GM12878 (cell line): ENCODE measurements around the gene SLC23A2. TPM values are rescaled to one million over a fixed set of nuclear protein-coding genes. Genes with fewer than 3 reads are reported as not detected.

Experiments used
- ATAC-seq: fragments of 200-7000 bp; cut with Tn5 transposase; 3 replicates; pipeline ENCODE4 v1.9.1; 2020; ENCODE audit warnings: mild to moderate bottlenecking, moderate library complexity
- BruUV-seq: library from RNA; stranded (reverse); fragments of 400-500 nt; replicated peaks from 2 replicates; lab custom pipeline; 2021; lab: Mats Ljungman, UMichigan
- CTCF ChIA-PET: fragments of 300-600 bp; sonication (Branson Sonifier 250); formaldehyde crosslinking; extraction: SDS; loops from one replicate; lab custom pipeline; 2021; ENCODE audit warnings: inconsistent platforms; lab: Yijun Ruan, JAX
- POLR2A ChIA-PET: fragments of 350-600 bp; formaldehyde crosslinking; extraction: SDS; loops from one replicate; lab custom pipeline; 2021; ENCODE audit warnings: inconsistent platforms; lab: Charles Lee
- RAD21 ChIA-PET: fragments of 300-600 bp; sonication (Branson Sonifier 250); formaldehyde crosslinking; loops from one replicate; lab custom pipeline; 2023; ENCODE audit warnings: antibody characterized with exemption; ENCODE audit not compliant: unreplicated experiment; lab: Charles Lee
- SMC1A ChIA-PET: fragments of 300-600 bp; sonication (Branson Sonifier 250); formaldehyde crosslinking; loops from one replicate; lab custom pipeline; 2023; ENCODE audit not compliant: unreplicated experiment, uncharacterized antibody; lab: Charles Lee
- DNase-seq: peaks from one replicate; pipeline ENCODE4 v3.0.0-alpha.2; 2011; ENCODE audit warnings: low read depth, low spot score
- FAIRE-seq: peaks from 3 replicates; lab custom pipeline; 2011; peaks lifted over from hg19 to GRCh38; lab: Jason Lieb, UNC
- H2AFZ ChIP-seq: 2 replicates; pipeline ENCODE4 v1.6.0; 2011; ENCODE audit warnings: low read depth, low read length, control low read depth; ENCODE audit not compliant: control insufficient read depth
- H3K27ac ChIP-seq: 2 replicates; pipeline ENCODE4 v1.5.1; 2011; ENCODE audit warnings: control low read depth; ENCODE audit not compliant: control insufficient read depth, insufficient read depth
- H3K27me3 ChIP-seq, 2 experiments: replicated peaks in 1 of 2; 2 replicates each; pipeline versions ENCODE4 v1.6.0 to v1.6.1; 2011; ENCODE audit warnings: low read length in 1 of 2; ENCODE audit not compliant: control insufficient read depth in 2 of 2, insufficient read depth in 2 of 2
- H3K36me3 ChIP-seq, 2 experiments: 2 replicates each; pipeline ENCODE4 v1.5.1; 2011; ENCODE audit warnings: low read length in 1 of 2; ENCODE audit not compliant: control insufficient read depth in 2 of 2, insufficient read depth in 2 of 2
- H3K4me1 ChIP-seq: 2 replicates; pipeline ENCODE4 v1.6.1; 2011; ENCODE audit warnings: mild to moderate bottlenecking, low read length, moderate library complexity, mixed read lengths; ENCODE audit not compliant: control insufficient read depth, insufficient read depth
- H3K4me2 ChIP-seq: 2 replicates; pipeline ENCODE4 v1.6.0; 2011; ENCODE audit warnings: control low read depth; ENCODE audit not compliant: control insufficient read depth, insufficient read depth
- H3K4me3 ChIP-seq: fragments of 200-600 bp; sonication (generic); 2 replicates; pipeline ENCODE4 v1.5.1; 2016
- H3K79me2 ChIP-seq: 2 replicates; pipeline ENCODE4 v1.6.0; 2011; ENCODE audit warnings: low read length; ENCODE audit not compliant: control insufficient read depth, insufficient read depth
- H3K9ac ChIP-seq: 2 replicates; pipeline ENCODE4 v1.8.0; 2011; ENCODE audit warnings: low read length, control low read depth, mixed read lengths; ENCODE audit not compliant: control insufficient read depth, insufficient read depth
- H3K9me3 ChIP-seq: replicated peaks from 3 replicates; pipeline ENCODE4 v1.5.1; 2011; ENCODE audit warnings: mild to moderate bottlenecking, low read length; ENCODE audit not compliant: control insufficient read depth, insufficient read depth
- H4K20me1 ChIP-seq: 2 replicates; pipeline ENCODE4 v1.6.0; 2011; ENCODE audit not compliant: control insufficient read depth, insufficient read depth
- EZH2 ChIP-seq: IDR thresholded peaks from 2 replicates; pipeline ENCODE4 v1.6.1; 2012; ENCODE audit warnings: low read depth, mild to moderate bottlenecking, control low read depth, inconsistent platforms, low read length, borderline replicate concordance; ENCODE audit not compliant: control insufficient read depth
- FOS ChIP-seq: IDR thresholded peaks from 3 replicates; pipeline ENCODE4 v1.6.1; 2011; ENCODE audit warnings: borderline replicate concordance; ENCODE audit not compliant: insufficient read length; ENCODE audit errors: extremely low read depth
- GATAD2B ChIP-seq: fragments of 450-650 bp; conservative IDR thresholded peaks from 2 replicates; pipeline ENCODE4 v1.6.1; 2017; ENCODE audit warnings: low read depth, mild to moderate bottlenecking, moderate library complexity
- HDGF ChIP-seq: fragments of 450-650 bp; IDR thresholded peaks from 2 replicates; pipeline ENCODE4 v1.6.1; 2016; ENCODE audit warnings: antibody characterized with exemption
- IKZF2 ChIP-seq, 2 experiments: fragments of 450-650 bp; IDR thresholded peaks; 2 replicates each; pipeline ENCODE4 v1.6.1; 2017; ENCODE audit warnings: mild to moderate bottlenecking in 2 of 2, moderate library complexity in 2 of 2
- JUNB ChIP-seq: IDR thresholded peaks from 2 replicates; pipeline ENCODE4 v1.6.1; 2016; ENCODE audit warnings: antibody characterized with exemption, mild to moderate bottlenecking
- MEF2A ChIP-seq: IDR thresholded peaks from 2 replicates; pipeline ENCODE4 v1.6.1; 2011; ENCODE audit warnings: low read depth, mild to moderate bottlenecking, low read length, moderate library complexity; ENCODE audit not compliant: insufficient read depth
- MTA2 ChIP-seq: fragments of 450-650 bp; IDR thresholded peaks from 2 replicates; pipeline ENCODE4 v1.6.1; 2016; ENCODE audit warnings: low read depth, mild to moderate bottlenecking, moderate library complexity
- MYB ChIP-seq: fragments of 150-350 bp; IDR thresholded peaks from 2 replicates; pipeline ENCODE4 v1.6.1; 2014; ENCODE audit warnings: mild to moderate bottlenecking, low read depth, low read length, borderline replicate concordance
- PAX8 ChIP-seq: fragments of 450-650 bp; IDR thresholded peaks from 2 replicates; pipeline ENCODE4 v1.6.1; 2017; ENCODE audit warnings: mild to moderate bottlenecking, moderate library complexity
- RAD51 ChIP-seq: fragments of 450-650 bp; IDR thresholded peaks from 2 replicates; pipeline ENCODE4 v1.6.1; 2016; ENCODE audit warnings: moderate library complexity, mild to moderate bottlenecking, inconsistent platforms
- RCOR1 ChIP-seq: conservative IDR thresholded peaks from 2 replicates; pipeline ENCODE4 v1.6.1; 2012; ENCODE audit warnings: low read depth, low read length, improper control_type of control experiment
- RUNX3 ChIP-seq: IDR thresholded peaks from 2 replicates; pipeline ENCODE4 v1.6.1; 2012; ENCODE audit warnings: low read length, inconsistent platforms
- SMARCA5 ChIP-seq: fragments of 450-650 bp; IDR thresholded peaks from 2 replicates; pipeline ENCODE4 v1.6.1; 2017; ENCODE audit warnings: mild to moderate bottlenecking
- SPI1 ChIP-seq: IDR thresholded peaks from 2 replicates; pipeline ENCODE4 v1.6.1; 2011; ENCODE audit warnings: low read depth, mild to moderate bottlenecking, low read length, moderate library complexity, borderline replicate concordance; ENCODE audit not compliant: insufficient read depth
- ZNF384 ChIP-seq: IDR thresholded peaks from 2 replicates; pipeline ENCODE4 v1.6.1; 2012; ENCODE audit warnings: low read depth, mild to moderate bottlenecking, low read length, improper control_type of control experiment, borderline replicate concordance
- WGBS: methylation state at CpG from one replicate; pipeline ENCODE4 v1.1.6; 2016; ENCODE audit warnings: low lambda C conversion rate; ENCODE audit not compliant: insufficient replicate concordance, insufficient coverage; ENCODE audit errors: missing lambda C conversion rate; 5-methylcytosine and 5-hydroxymethylcytosine counted together
- in situ Hi-C: fragments of 300-500 bp; cut with MboI; formaldehyde crosslinking; loops from 9 replicates; pipeline ENCODE4 v1.14.3; 2018; ENCODE audit warnings: mixed read lengths
- intact Hi-C: fragments of 100-400 bp; cut with micrococcal nuclease; formaldehyde crosslinking; loops from one replicate; pipeline ENCODE4 v1.14.2; 2022; ENCODE audit not compliant: unreplicated experiment
- polyA plus RNA-seq, 11 experiments: library from polyadenylated mRNA; depleted of rRNA in 4 of 11; unstranded in 6 of 11; stranded (reverse) in 5 of 11; fragments of >200 nt; fragmentation: Nextera tagmentation in 4 of 11; fragmentation: Illumina TruSeq in 1 of 11; extraction: Ambion mirVana in 4 of 11; extraction: Trizol in 1 of 11; gene quantifications; 1 replicate in 1 of 11; 2 replicates in 10 of 11; pipeline versions ENCODE4 v1.2.1 to v1.2.3, GENCODE V29; 2011 to 2016; ENCODE audit warnings: inconsistent platforms in 2 of 11, missing spikeins in 2 of 11, low read depth in 1 of 11
- total RNA-seq, 4 experiments: library from RNA; depleted of rRNA in 3 of 4; stranded (reverse); fragments of >200 nt in 3 of 4; fragmentation: Illumina TruSeq in 1 of 4; extraction: Trizol in 1 of 4; gene quantifications; 2 replicates each; pipeline versions ENCODE4 v1.2.1 to v1.2.3, GENCODE V29; 2013 to 2021
- TF ChIP-seq, protein P1 (sequence below): IDR thresholded peaks from 2 replicates; pipeline ENCODE4 v1.6.1; 2011; ENCODE audit warnings: borderline replicate concordance, low read depth, mild to moderate bottlenecking, moderate library complexity, mixed read lengths, low read length; ENCODE audit not compliant: insufficient read depth; ENCODE audit errors: extremely low read length
- TF ChIP-seq, protein P2 (sequence below): fragments of 450-650 bp; IDR thresholded peaks from 2 replicates; pipeline ENCODE4 v1.6.1; 2017; ENCODE audit warnings: mild to moderate bottlenecking, moderate library complexity

Gene SLC23A2
- total and polyA plus RNA-seq, 10 of the 15 experiments (the other 5 are each of a cell fraction or from before 2014, with no cell fraction given): 4.4 to 56.1 (median 35.5) TPM

DNA sequence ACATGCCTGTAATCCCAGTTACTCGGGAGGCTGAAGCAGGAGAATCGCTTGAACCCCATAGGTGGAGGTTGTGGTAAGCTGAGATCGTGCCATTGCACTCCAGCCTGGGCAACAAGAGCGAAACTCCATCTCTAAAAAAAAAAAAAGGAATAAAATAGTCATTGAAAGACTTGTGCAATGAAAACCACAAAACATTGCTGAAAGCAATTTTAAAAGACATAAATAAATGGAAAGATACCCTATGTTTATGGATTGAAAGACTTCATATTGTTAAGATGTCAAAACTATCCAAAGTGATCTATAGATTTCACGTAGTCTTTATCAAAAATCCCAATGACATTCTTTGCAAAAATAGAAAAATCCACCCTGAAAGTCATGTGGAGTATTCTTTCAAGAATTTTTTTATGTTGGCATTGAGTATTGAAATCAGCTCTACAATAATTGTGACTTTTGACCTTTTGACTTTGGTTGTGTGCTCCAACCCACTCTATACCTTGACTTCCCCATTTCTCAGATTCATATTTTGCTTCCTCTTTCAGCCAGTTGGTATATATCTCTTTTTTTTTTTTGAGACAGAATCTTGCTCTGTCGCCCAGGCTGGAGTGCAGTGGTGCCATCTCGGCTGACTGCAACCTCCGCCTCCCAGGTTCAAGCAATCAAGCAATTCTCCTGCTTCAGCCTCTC, 45.5 kb upstream of the SLC23A2 start:
- no peak overlapping the region for H3K9ac ChIP-seq
- no peaks in the 10 kb centered on the region; a peak in 1 of 4 replicates for H3K27me3 ChIP-seq
- DNase-seq: no peak
- ChIA-PET POLR2A (interaction anchor here (0.6 to 1.9 kb wide), 8 partner anchors 9 to 961 kb away, joined by 3 to 7 read pairs (median 4); no protein-coding TSS in a partner anchor), SMC1A (interaction anchor here (0.6 to 5.4 kb wide), 8 partner anchors 8 to 269 kb away, joined by 3 to 20 read pairs (median 4); no protein-coding TSS in a partner anchor), CTCF (interaction anchor here (0.7 to 3.7 kb wide), 5 partner anchors 9 to 269 kb away, joined by 3 to 32 read pairs (median 3); no protein-coding TSS in a partner anchor), RAD21 (interaction anchor here (0.6 to 2.6 kb wide), 9 partner anchors 8 to 176 kb away, joined by 3 to 14 read pairs (median 3); partner anchors contain the start of gene CDS2)
- no peaks in the 10 kb centered on the region for H3K79me2 ChIP-seq
- no peak overlapping the region for H3K4me2 ChIP-seq
- H3K36me3 ChIP-seq: no peaks in the 10 kb centered on the region
- no peak overlapping the region for H3K27ac ChIP-seq
- FAIRE-seq: no peak
- no peak overlapping the region for H2AFZ ChIP-seq
- intact Hi-C loops (no loop called here), in situ Hi-C loops (no loop called here)
- peak; percentile 89 for ATAC-seq
- H3K9me3 ChIP-seq: no peaks in the 10 kb centered on the region
- 42% methylated on average over 8 of the region's 8 CpGs for WGBS
- no peaks in the 10 kb centered on the region for H4K20me1 ChIP-seq
- no peak overlapping the region for H3K4me3 ChIP-seq
- H3K4me1 ChIP-seq: no peaks in the 10 kb centered on the region
- BruUV-seq: no TSS peak
- TF ChIP-seq, protein P1, sequence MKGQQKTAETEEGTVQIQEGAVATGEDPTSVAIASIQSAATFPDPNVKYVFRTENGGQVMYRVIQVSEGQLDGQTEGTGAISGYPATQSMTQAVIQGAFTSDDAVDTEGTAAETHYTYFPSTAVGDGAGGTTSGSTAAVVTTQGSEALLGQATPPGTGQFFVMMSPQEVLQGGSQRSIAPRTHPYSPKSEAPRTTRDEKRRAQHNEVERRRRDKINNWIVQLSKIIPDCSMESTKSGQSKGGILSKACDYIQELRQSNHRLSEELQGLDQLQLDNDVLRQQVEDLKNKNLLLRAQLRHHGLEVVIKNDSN: no peak
- TF ChIP-seq PAX8 (no peak), RUNX3 (no peak), GATAD2B (no peak), FOS (no peak), ZNF384 (0 out of 2 replicates have a peak, but pooled peaks have one; percentile 5), JUNB (no peak), EZH2 (no peak), MEF2A (no peak), SPI1 (peak; percentile 80), MYB (no peak), MTA2 (peak; percentile 59), HDGF (peak; percentile 39; the same call in 1 of the 2 replicates), RAD51 (no peak), IKZF2 (IDR thresholded peaks at IDR 0.05) (peak in 1 of 2 experiments; percentile 14; a peak in 1 of 4 replicates), RCOR1 (no peak), SMARCA5 (no peak)
- TF ChIP-seq, protein P2, sequence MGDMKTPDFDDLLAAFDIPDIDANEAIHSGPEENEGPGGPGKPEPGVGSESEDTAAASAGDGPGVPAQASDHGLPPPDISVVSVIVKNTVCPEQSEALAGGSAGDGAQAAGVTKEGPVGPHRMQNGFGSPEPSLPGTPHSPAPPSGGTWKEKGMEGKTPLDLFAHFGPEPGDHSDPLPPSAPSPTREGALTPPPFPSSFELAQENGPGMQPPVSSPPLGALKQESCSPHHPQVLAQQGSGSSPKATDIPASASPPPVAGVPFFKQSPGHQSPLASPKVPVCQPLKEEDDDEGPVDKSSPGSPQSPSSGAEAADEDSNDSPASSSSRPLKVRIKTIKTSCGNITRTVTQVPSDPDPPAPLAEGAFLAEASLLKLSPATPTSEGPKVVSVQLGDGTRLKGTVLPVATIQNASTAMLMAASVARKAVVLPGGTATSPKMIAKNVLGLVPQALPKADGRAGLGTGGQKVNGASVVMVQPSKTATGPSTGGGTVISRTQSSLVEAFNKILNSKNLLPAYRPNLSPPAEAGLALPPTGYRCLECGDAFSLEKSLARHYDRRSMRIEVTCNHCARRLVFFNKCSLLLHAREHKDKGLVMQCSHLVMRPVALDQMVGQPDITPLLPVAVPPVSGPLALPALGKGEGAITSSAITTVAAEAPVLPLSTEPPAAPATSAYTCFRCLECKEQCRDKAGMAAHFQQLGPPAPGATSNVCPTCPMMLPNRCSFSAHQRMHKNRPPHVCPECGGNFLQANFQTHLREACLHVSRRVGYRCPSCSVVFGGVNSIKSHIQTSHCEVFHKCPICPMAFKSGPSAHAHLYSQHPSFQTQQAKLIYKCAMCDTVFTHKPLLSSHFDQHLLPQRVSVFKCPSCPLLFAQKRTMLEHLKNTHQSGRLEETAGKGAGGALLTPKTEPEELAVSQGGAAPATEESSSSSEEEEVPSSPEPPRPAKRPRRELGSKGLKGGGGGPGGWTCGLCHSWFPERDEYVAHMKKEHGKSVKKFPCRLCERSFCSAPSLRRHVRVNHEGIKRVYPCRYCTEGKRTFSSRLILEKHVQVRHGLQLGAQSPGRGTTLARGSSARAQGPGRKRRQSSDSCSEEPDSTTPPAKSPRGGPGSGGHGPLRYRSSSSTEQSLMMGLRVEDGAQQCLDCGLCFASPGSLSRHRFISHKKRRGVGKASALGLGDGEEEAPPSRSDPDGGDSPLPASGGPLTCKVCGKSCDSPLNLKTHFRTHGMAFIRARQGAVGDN: peak; percentile 46; the same call in 1 of the 2 replicates
